Spleen (tissue), 7 donors: Measurements from ENCODE around the gene NCSTN.

ENCODE experiments used
- CTCF ChIP-seq, 11 experiments: fragments of 200-600 bp in 7 of 11; fragments of 450-650 bp in 4 of 11; sonication (generic) in 4 of 11; IDR thresholded peaks in 8 of 11; conservative IDR thresholded peaks in 3 of 11; 1 replicate in 7 of 11; 2 replicates in 4 of 11; pipeline versions ENCODE4 v1.4.0 to v1.8.0; 2016 to 2021; ENCODE audit warnings: antibody characterized with exemption in 11 of 11, inconsistent platforms in 4 of 11, mild to moderate bottlenecking in 1 of 11
- POLR2A ChIP-seq, 3 donors: fragments of 450-650 bp; IDR thresholded peaks; one replicate each; pipeline ENCODE4 v1.5.1; 2017; ENCODE audit warnings: antibody characterized with exemption in 3 of 3, mild to moderate bottlenecking in 1 of 3
- POLR2AphosphoS5 ChIP-seq, 3 donors: sonication (generic); formaldehyde crosslinking; IDR thresholded peaks; one replicate each; pipeline ENCODE4 v1.5.1; 2017; ENCODE audit warnings: antibody characterized with exemption in 3 of 3
- donor health status: DM: no; HTN: no; CAD: no; lungs with moderate emphysema.
- donor health status: DM: no; HTN: no; CAD: no.
- donor health status: DM: no; HTN: no; CAD: no.

DNA sequence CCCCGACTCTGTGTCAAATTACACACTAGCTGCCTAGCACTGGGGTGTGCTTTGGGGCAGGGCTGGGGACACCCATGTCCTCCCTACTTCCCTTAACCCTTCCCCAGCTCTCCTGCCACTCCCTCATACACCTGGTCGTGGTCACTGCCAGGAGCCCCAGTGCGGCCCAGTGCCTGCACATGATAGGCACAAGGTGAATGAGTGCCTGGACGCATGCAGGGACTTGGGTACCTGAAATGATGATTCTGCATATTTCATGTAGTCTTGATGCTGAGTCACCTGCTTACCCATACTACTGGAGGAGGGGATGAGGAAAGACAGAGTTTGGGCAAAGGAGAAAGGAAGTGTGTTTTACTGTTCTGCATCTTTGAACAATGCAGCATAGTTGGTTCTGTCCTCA is 55.6 kb downstream of the NCSTN start:
- no peak for TF ChIP-seq POLR2AphosphoS5 (IDR thresholded peaks at IDR 0.05)
- no peak for TF ChIP-seq CTCF (IDR thresholded peaks at IDR 0.05 in 8 of 11, conservative IDR thresholded peaks at IDR 0.05 in 3 of 11)
- no peak for TF ChIP-seq POLR2A (IDR thresholded peaks at IDR 0.05)
